GM21515 (cell line): Measurements from ENCODE around the gene RCHY1.
"Not testable (repeated sequence)": the region's sequence is repeated elsewhere in the genome, so short reads cannot be mapped to it uniquely, and the experiment has no call there.

Experiments used
- ATAC-seq: cut with Tn5 transposase; IDR thresholded peaks from one replicate; pipeline ENCODE4 v1.9.1; 2021; ENCODE audit not compliant: unreplicated experiment

Gene RCHY1

DNA sequence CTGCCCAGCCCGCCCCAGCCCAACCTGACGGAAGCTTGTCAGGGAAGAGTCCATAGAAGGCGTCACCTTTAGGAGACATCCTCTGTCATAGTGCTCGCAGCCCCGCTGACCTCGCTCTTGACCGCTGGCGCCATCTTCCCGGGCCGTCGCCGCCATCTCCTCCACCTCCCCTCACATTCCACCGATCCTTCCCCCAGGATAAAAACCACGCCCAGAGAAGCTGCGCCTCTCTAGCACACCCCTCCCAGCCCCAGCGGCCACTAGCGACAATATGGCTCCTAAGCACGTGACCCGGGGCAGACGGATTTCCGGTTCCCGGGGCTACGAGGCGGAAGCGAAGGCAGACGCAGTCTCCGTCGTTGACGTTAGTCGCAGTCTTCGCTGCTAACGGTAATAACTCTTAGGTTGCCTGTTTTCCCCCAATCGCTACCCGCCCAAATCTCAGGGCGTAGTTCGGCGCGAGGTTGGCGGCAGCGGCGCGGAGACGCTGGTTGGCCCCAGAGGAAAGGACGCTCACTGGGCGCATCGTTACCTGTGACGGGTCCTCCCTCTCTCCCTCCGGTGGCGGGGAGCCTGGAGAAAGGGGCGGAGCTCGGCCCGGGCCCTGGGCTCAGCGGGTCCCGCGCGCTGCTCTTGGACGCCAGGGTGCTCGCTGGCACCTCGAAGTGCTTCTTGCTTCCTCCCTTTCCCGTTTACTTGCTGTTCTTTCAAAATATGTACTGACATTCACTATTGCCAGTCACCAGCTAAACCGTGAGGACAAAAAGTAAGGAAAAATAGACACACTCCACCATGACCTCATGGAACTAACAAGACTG is at the start of gene RCHY1, which contains the start of gene THAP6:
Gene RCHY1 (minus strand): TSS at position 273 of the 818 bp plus-strand sequence. CDS start 117 bp downstream, at position 156.
Gene THAP6 (plus strand): TSS at position 343 of the 818 bp plus-strand sequence. CDS start 980 bp downstream, outside the sequence.
- ATAC-seq, result peak; percentile 92

DNA sequence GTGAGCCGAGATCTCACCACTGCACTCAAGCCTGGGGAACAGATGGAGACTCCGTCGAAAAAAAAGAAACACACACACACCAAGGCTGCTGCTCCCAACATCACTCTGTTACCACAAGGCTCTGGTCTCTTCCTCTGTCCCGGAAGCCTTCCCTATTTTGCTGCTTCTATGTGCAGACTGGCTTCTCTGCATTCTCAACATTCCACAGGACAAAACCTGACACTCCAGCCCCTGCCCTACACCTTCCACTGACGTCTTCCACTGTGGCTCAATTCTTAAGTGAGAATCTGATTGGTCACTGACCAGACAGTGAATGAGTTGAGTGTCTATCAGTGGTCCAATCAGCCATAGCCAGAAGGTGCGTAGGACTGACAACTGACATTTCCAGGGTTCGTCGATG is 47.6 kb upstream of the RCHY1 start:
- ATAC-seq, result no peak

- peak; percentile 45 for ATAC-seq
Observed at GRCh38 chr4:75557696-75558095, 43.5 kb upstream of the RCHY1 start.

DNA sequence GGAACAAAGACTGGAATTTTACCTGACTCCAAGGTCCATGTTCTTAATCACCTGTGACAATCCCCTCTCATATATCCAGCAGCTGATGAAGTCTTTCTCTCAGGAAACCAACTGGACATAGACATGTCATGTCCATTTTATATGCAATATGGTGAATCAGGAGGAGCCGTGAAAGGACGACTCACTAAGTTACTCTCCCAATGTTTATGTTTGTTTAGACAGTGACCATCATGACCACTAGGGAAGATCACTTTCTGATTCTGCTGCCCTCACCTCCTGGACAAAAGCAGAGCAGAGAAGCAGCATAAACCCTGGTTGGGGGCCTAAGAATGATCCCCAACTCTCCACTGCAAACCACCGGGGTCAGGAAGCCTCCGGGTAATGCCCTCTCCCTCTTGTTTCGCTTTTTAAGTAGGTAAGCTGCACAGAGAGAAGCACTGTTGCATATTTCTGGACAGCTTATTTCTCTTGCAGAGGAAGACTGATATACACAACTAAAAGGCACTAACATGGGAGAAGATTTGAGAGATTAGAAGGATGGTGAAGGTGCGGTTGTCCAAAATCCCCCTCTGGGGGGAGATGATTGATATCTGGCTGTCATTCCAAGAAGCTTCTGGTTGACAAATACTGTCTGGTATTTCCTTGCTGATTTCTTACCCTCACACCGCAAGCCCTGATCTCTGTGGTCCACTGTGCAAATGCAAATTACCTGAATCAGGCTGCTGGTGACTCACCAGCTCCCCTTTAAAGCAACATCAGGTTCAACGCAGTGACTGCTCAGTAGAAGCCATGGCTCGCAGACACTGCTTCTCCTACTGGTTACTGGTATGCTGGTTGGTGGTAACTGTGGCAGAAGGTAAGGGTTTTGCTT is 41.3 kb upstream of the RCHY1 start, which contains the start of gene ODAPH:
Gene ODAPH (plus strand): TSS at position 773 of the 871 bp plus-strand sequence. CDS start 17 bp downstream, at position 790.
- ATAC-seq, result peak; percentile 95

GRCh38 chr4:75552452-75552851 is 38.2 kb upstream of the RCHY1 start:
- ATAC-seq, result no peak

GRCh38 chr4:75549019-75549418 is 34.8 kb upstream of the RCHY1 start:
- no peak for ATAC-seq

DNA sequence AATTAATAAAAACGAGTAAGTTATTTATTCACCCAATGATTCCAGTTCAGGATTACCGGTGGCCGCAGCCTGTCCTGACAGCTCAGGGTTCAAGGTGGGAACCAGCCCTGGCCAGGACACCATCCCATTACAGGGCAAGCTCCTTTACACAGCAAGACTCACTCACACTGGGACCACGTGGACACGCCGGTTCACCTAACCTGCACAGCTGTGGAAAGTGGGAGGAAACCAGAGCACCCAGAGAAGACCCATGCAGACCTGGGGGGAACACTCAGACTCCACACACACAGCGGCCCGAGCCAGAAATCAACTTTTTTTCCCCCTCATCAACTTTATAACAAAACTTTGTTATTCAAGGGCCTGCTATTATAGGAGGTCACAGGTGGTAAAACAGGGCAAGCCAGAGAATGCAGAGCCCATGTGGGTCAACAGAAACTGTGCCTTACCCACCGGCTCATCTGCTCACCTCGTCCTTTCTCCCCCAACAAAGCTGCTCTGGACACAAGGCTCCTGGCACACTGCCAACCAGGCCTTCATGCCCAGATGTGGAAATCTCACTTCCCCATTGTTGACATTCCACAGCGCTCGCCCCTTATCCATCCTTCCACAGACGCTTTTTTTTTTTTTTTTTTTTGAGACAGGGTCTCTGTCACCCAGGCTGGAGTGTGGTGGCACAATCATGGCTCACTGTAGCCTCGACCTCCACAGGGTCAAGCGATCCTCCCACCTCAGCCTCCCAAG is 33.6 kb upstream of the RCHY1 start:
- ATAC-seq, result no peak

DNA sequence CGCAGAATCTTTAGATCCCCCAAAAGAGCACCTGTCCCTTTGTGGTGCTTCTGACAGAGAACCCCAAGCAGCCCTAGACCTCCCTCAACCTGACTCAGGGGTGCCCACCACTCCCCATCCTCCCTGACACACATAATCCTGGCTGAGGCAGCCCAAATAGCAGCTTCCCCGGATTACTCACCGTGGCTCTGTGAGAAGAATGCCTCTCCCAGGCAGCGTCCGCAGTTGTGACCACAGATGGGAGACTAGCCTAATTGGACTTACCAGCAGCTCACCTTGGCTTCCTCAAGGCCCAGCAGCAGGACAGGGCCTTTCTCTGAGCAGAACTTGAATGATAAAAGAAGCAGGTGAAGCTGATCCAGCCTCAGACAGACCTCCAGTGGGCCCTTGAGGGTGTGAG is 31.3 kb upstream of the RCHY1 start:
- no peak for ATAC-seq

DNA sequence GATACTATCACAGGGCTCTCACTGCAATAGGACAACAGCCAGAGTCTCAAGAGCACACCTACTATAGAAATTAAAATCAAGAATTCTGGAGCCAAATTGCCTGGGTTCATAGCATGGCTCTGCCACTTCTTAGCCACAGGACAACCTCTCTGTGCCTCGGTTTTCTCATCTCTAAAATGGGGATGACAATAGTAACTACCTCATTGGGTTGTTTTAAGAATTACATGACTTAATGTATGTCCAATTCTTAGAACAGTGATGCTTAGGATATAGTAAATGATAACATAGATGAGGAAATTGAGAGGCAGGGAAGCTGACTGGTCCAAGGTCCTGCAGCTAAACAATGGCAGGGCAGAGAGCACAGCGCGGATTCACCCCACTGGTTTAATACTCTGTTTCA is 30.7 kb upstream of the RCHY1 start:
- no peak for ATAC-seq

GRCh38 chr4:75544220-75544619 is 30.0 kb upstream of the RCHY1 start:
- not testable (repeated sequence) for ATAC-seq

- no peak for ATAC-seq
Observed at GRCh38 chr4:75542824-75543223, 28.6 kb upstream of the RCHY1 start.

GRCh38 chr4:75537308-75537707 is 23.1 kb upstream of the RCHY1 start:
- ATAC-seq, result not testable (repeated sequence)

DNA sequence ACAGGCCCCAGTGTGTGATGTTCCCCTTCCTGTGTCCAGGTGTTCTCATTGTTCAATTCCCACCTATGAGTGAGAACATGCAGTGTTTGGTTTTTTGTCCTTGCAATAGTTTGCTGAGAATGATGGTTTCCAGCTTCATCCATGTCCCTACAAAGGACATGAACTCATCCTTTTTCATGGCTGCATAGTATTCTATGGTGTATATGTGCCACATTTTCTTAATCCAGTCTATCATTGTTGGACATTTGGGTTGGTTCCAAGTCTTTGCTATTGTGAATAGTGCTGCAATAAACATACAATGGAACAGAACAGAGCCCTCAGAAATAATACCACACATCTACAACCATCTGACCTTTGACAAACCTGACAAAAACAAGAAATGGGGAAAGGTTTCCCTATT is 19.7 kb upstream of the RCHY1 start:
- ATAC-seq, result not testable (repeated sequence)

DNA sequence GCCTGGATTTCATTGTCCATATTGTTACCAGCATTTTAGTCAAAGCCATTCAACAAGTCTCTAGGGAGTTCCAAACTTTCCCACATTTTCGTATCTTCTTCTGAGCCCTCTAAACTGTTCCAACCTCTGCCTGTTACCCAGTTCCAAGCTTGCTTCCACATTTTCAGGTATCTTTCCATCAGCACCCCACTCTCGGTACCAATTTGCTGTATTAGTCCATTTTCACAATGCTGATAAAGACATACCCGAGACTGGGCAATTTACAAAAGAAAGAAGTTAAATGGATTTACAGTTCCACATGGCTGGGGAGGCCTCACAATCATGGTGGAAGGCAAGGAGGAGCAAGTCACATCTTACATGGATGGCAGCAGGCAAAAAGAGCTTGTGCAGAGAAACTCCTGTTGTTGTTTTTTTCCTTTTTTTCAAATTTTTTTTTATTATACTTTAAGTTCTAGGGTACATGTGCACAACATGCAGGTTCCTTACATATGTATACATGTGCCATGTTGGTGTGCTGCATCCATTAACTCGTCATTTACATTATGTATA is 19.2 kb upstream of the RCHY1 start:
- not testable (repeated sequence) for ATAC-seq

GRCh38 chr4:75531536-75532143 is 17.4 kb upstream of the RCHY1 start:
- ATAC-seq, result not testable (repeated sequence)

- no peak for ATAC-seq
Observed at GRCh38 chr4:75530556-75531322, 16.5 kb upstream of the RCHY1 start.

- no peak for ATAC-seq
Observed at GRCh38 chr4:75527482-75527881, 13.3 kb upstream of the RCHY1 start.

DNA sequence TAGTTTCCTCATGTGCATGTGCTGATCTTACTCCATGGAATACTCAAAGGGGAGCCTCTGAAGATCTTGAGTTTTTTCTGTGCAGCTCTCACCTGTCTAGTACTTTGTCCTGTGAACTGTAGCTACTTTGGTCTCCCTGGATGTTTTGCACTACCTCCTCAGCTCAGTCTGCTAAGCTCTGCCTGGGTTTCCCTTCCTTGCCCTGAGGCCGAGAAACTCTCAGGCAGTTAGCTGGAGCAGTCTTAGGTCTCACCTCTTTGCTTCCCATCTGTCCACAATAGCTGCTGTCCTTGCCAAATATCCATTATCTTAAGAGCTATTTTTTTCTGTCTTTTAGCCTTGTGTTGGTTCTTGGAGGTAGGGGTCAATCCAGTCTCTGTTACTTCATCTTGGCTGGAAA is 11.7 kb upstream of the RCHY1 start:
- ATAC-seq, result no peak

- ATAC-seq, result no peak
Observed at GRCh38 chr4:75525086-75525485, 10.9 kb upstream of the RCHY1 start.
